Stomach (tissue), 9 donors: ENCODE measurements around the gene PRR33. TPM values are rescaled to one million over a fixed set of nuclear protein-coding genes. Genes with fewer than 3 reads are reported as not detected.

Experiments used
- DNase-seq, 2 donors: peaks; one replicate each; pipeline versions ENCODE4 v3.0.0 to v3.0.0-alpha.2; 2013 to 2019
- H3K27ac ChIP-seq, 5 donors: fragments of 200-600 bp in 4 of 5; sonication (generic) in 4 of 5; one replicate each; pipeline ENCODE4 v1.5.1; 2013 to 2019; ENCODE audit warnings: mild to moderate bottlenecking in 1 of 5, moderate library complexity in 1 of 5
- H3K27me3 ChIP-seq, 3 donors: fragments of 200-600 bp; sonication (generic); one replicate each; pipeline ENCODE4 v1.5.1; 2017 to 2019; ENCODE audit warnings: mixed run types in 1 of 3
- H3K36me3 ChIP-seq, 4 donors: fragments of 200-600 bp; sonication (generic); 1 replicate in 3 of 4; 2 replicates in 1 of 4; pipeline ENCODE4 v1.5.1; 2016 to 2019
- H3K4me1 ChIP-seq, 4 donors: fragments of 200-600 bp; sonication (generic); one replicate each; pipeline ENCODE4 v1.5.1; 2016 to 2019
- H3K4me3 ChIP-seq, 4 donors: fragments of 200-600 bp; sonication (generic) in 3 of 4; one replicate each; pipeline ENCODE4 v1.5.1; 2016 to 2019; ENCODE audit warnings: mild to moderate bottlenecking in 1 of 4
- H3K9me3 ChIP-seq, 4 donors: fragments of 200-600 bp; sonication (generic); one replicate each; pipeline ENCODE4 v1.5.1; 2016 to 2019
- CTCF ChIP-seq, 7 experiments: fragments of 450-650 bp in 4 of 7; fragments of 200-600 bp in 3 of 7; sonication (generic) in 3 of 7; IDR thresholded peaks; one replicate each; pipeline ENCODE4 v1.5.1; 2016 to 2019; ENCODE audit warnings: antibody characterized with exemption in 7 of 7, control low read depth in 2 of 7, mild to moderate bottlenecking in 1 of 7
- EP300 ChIP-seq: sonication (generic); formaldehyde crosslinking; IDR thresholded peaks from one replicate; pipeline ENCODE4 v1.6.1; 2017; ENCODE audit warnings: antibody characterized with exemption
- POLR2A ChIP-seq, 4 donors: fragments of 450-650 bp; IDR thresholded peaks; one replicate each; pipeline ENCODE4 v1.6.1; 2016; ENCODE audit warnings: antibody characterized with exemption in 4 of 4, control low read depth in 2 of 4, mild to moderate bottlenecking in 1 of 4, moderate library complexity in 1 of 4
- POLR2AphosphoS5 ChIP-seq, 3 donors: sonication (generic); formaldehyde crosslinking; IDR thresholded peaks; one replicate each; pipeline ENCODE4 v1.6.1; 2016; ENCODE audit warnings: antibody characterized with exemption in 3 of 3
- WGBS, 5 donors: extraction: QIAGEN DNeasy Blood & Tissue Kit in 3 of 5; methylation state at CpG; one replicate each; pipeline versions ENCODE4 v1.1.5 to v1.1.7; 2013 to 2018; 5-methylcytosine and 5-hydroxymethylcytosine counted together
- intact Hi-C: fragments of 100-400 bp; cut with DNase I; formaldehyde crosslinking; loops from one replicate; pipeline ENCODE4 v1.15.1; 2023; ENCODE audit warnings: low total_unique reads
- polyA plus RNA-seq, 3 donors: library from polyadenylated mRNA; stranded (reverse); fragments of 200-250 nt; gene quantifications; one replicate each; pipeline ENCODE4 v1.2.3, GENCODE V29; 2013
- total RNA-seq, 5 donors: library from RNA; depleted of rRNA; stranded (reverse); fragments of >200 nt; gene quantifications; one replicate each; pipeline versions ENCODE4 v1.1.0 to v1.2.3, GENCODE V29; 2014 to 2016
- donor health status: healthy with polysubstance abuse.
- donor health status: Bipolar disorder and iron deficiency.
- donor health status: healthy.

PRR33 gene
- total and polyA plus RNA-seq, 8 donors, result 0.03 TPM; not detected in 7

GRCh38 chr11:1893581-1894359 is 2.1 kb upstream of the PRR33 start:
- peaks cover 0 to 24% (median 5%) of the 10 kb centered on the region in 4 donors for H3K4me1 ChIP-seq
- no peak overlapping the region for H3K27ac ChIP-seq
- 79 to 93% (median 84%) methylated on average over 4 to 5 of the region's 5 CpGs for WGBS, 5 donors
- H3K4me3 ChIP-seq, result no peak overlapping the region
- H3K27me3 ChIP-seq, result peaks cover 0 to 35% (median 0%) of the 10 kb centered on the region in 3 donors
- H3K9me3 ChIP-seq, result no peaks in the 10 kb centered on the region
- intact Hi-C loops, result loop anchor here (1.0 kb wide), 1 partner anchor 23 kb away; no protein-coding TSS in a partner anchor
- H3K36me3 ChIP-seq, result peaks cover 0 to 7% (median 3%) of the 10 kb centered on the region in 4 donors
- TF ChIP-seq POLR2A (IDR thresholded peaks at IDR 0.05), result no peak
- no peak for DNase-seq

GRCh38 chr11:1892558-1892957 is 863 bp upstream of the PRR33 start:
- Histone ChIP-seq H3K36me3 (peaks cover 0 to 19% (median 13%) of the 10 kb centered on the region in 4 donors), H3K9me3 (no peaks in the 10 kb centered on the region), H3K4me1 (peaks cover 0 to 33% (median 10%) of the 10 kb centered on the region in 4 donors), H3K27ac (no peak overlapping the region), H3K27me3 (peaks cover 0 to 28% (median 0%) of the 10 kb centered on the region in 3 donors), H3K4me3 (no peak overlapping the region)
- WGBS, 5 donors, result 60 to 85% (median 74%) methylated on average over 5 of the region's 5 CpGs
- DNase-seq, result no peak
- TF ChIP-seq POLR2A (IDR thresholded peaks at IDR 0.05) (no peak), CTCF (IDR thresholded peaks at IDR 0.05) (no peak), POLR2AphosphoS5 (IDR thresholded peaks at IDR 0.05) (no peak), EP300 (no peak)
- intact Hi-C loops, result no loop called here

GRCh38 chr11:1892116-1892515 is 421 bp upstream of the PRR33 start:
- H3K27me3 ChIP-seq, result peaks cover 0 to 24% (median 0%) of the 10 kb centered on the region in 3 donors
- H3K4me3 ChIP-seq, result no peak overlapping the region
- H3K9me3 ChIP-seq, result no peaks in the 10 kb centered on the region
- TF ChIP-seq POLR2AphosphoS5 (IDR thresholded peaks at IDR 0.05), result no peak
- TF ChIP-seq POLR2A (IDR thresholded peaks at IDR 0.05), result no peak
- TF ChIP-seq CTCF (IDR thresholded peaks at IDR 0.05), result no peak
- no peak for TF ChIP-seq EP300
- H3K4me1 ChIP-seq, result peaks cover 0 to 33% (median 10%) of the 10 kb centered on the region in 4 donors
- 68 to 96% (median 88%) methylated on average over 6 to 7 of the region's 7 CpGs for WGBS, 5 donors
- DNase-seq, result no peak
- intact Hi-C loops, result no loop called here
- no peak overlapping the region for H3K27ac ChIP-seq
- peaks cover 0 to 23% (median 18%) of the 10 kb centered on the region in 4 donors for H3K36me3 ChIP-seq

- TF ChIP-seq CTCF (IDR thresholded peaks at IDR 0.05) (no peak), EP300 (no peak), POLR2AphosphoS5 (IDR thresholded peaks at IDR 0.05) (no peak), POLR2A (IDR thresholded peaks at IDR 0.05) (no peak)
- Histone ChIP-seq H3K4me3 (no peak overlapping the region), H3K27ac (peak overlapping the region in 2 of 5 donors; percentile 14 to 26), H3K27me3 (peaks cover 0 to 20% (median 0%) of the 10 kb centered on the region in 3 donors), H3K9me3 (no peaks in the 10 kb centered on the region), H3K4me1 (peaks cover 0 to 33% (median 10%) of the 10 kb centered on the region in 4 donors), H3K36me3 (peaks cover 0 to 31% (median 26%) of the 10 kb centered on the region in 4 donors)
- peak in 1 of 2 donors; percentile 32 for DNase-seq
- intact Hi-C loops, result no loop called here
- WGBS, 5 donors, result 67 to 76% (median 71%) methylated on average over 14 to 34 of the region's 34 CpGs
These were observed 552 bp downstream of the PRR33 start for GRCh38 chr11:1890856-1891830.
